HepG2 (cell line): ENCODE results near the gene EPB42. TPM values are rescaled to one million over a fixed set of nuclear protein-coding genes. Genes with fewer than 3 reads are reported as not detected.

ENCODE experiments used
- ELF3 ChIP-seq: IDR thresholded peaks from 2 replicates; pipeline ENCODE4 v1.6.1; 2016; ENCODE audit warnings: missing genetic modification reagents, missing compliant biosample characterization
- JUNB ChIP-seq: sonication (generic); formaldehyde crosslinking; IDR thresholded peaks from 2 replicates; pipeline ENCODE4 v1.8.0; 2022; ENCODE audit warnings: missing genetic modification reagents, mild to moderate bottlenecking, borderline replicate concordance
- PAWR ChIP-seq: sonication (generic); formaldehyde crosslinking; IDR thresholded peaks from 2 replicates; pipeline ENCODE4 v1.4.0; 2020; ENCODE audit warnings: missing genetic modification reagents, mild to moderate bottlenecking, borderline replicate concordance
- TBX2 ChIP-seq: sonication (generic); formaldehyde crosslinking; IDR thresholded peaks from 2 replicates; pipeline ENCODE4 v1.5.0; 2020; ENCODE audit warnings: missing genetic modification reagents, mild to moderate bottlenecking, borderline replicate concordance
- ZBTB42 ChIP-seq: sonication (generic); formaldehyde crosslinking; IDR thresholded peaks from 2 replicates; pipeline ENCODE4 v1.5.0; 2020; ENCODE audit warnings: mild to moderate bottlenecking, missing genetic modification reagents
- ZEB1 ChIP-seq: IDR thresholded peaks from 2 replicates; pipeline ENCODE4 v1.6.1; 2012; ENCODE audit warnings: mild to moderate bottlenecking, low read depth, inconsistent platforms; ENCODE audit not compliant: insufficient replicate concordance
- polyA plus RNA-seq, 8 experiments: library from polyadenylated mRNA; depleted of rRNA in 3 of 8; stranded (reverse) in 7 of 8; unstranded in 1 of 8; fragments of >200 nt; fragmentation: Illumina TruSeq in 4 of 8; extraction: Trizol in 4 of 8; gene quantifications; 2 replicates each; pipeline versions ENCODE4 v1.2.1 to v1.2.3, GENCODE V29; 2011 to 2016; ENCODE audit warnings: low read depth in 4 of 8, missing spikeins in 1 of 8, mixed read lengths in 1 of 8; ENCODE audit not compliant: insufficient read depth in 1 of 8
- total RNA-seq, 5 experiments: library from RNA; depleted of rRNA; stranded (reverse); fragments of >200 nt; fragmentation: Illumina TruSeq; extraction: Trizol; gene quantifications; 2 replicates each; pipeline ENCODE4 v1.2.3, GENCODE V29; 2016; ENCODE audit warnings: low read depth in 1 of 5
- TF ChIP-seq, protein P1 (sequence below): sonication (generic); formaldehyde crosslinking; IDR thresholded peaks from 2 replicates; pipeline ENCODE4 v1.9.0; 2021; ENCODE audit warnings: mild to moderate bottlenecking, missing genetic modification reagents
- TF ChIP-seq, protein P2 (sequence below): sonication (generic); formaldehyde crosslinking; conservative IDR thresholded peaks from 2 replicates; pipeline ENCODE4 v1.8.0; 2022; ENCODE audit warnings: low read depth, missing genetic modification reagents
- TF ChIP-seq, protein P3 (sequence below): sonication (generic); formaldehyde crosslinking; IDR thresholded peaks from 2 replicates; pipeline ENCODE4 v1.5.0; 2020; ENCODE audit warnings: mild to moderate bottlenecking, missing genetic modification reagents
- TF ChIP-seq, protein P4 (sequence below): sonication (generic); formaldehyde crosslinking; IDR thresholded peaks from 2 replicates; pipeline ENCODE4 v1.4.0; 2020; ENCODE audit warnings: missing genetic modification reagents
- TF ChIP-seq, protein P5 (sequence below): sonication (generic); formaldehyde crosslinking; IDR thresholded peaks from 2 replicates; pipeline ENCODE4 v1.5.0; 2020; ENCODE audit warnings: missing genetic modification reagents

The EPB42 gene
- total and polyA plus RNA-seq, 2 of the 13 experiments (the other 11 are each of a cell fraction or from before 2014, with no cell fraction given), result not detected

DNA sequence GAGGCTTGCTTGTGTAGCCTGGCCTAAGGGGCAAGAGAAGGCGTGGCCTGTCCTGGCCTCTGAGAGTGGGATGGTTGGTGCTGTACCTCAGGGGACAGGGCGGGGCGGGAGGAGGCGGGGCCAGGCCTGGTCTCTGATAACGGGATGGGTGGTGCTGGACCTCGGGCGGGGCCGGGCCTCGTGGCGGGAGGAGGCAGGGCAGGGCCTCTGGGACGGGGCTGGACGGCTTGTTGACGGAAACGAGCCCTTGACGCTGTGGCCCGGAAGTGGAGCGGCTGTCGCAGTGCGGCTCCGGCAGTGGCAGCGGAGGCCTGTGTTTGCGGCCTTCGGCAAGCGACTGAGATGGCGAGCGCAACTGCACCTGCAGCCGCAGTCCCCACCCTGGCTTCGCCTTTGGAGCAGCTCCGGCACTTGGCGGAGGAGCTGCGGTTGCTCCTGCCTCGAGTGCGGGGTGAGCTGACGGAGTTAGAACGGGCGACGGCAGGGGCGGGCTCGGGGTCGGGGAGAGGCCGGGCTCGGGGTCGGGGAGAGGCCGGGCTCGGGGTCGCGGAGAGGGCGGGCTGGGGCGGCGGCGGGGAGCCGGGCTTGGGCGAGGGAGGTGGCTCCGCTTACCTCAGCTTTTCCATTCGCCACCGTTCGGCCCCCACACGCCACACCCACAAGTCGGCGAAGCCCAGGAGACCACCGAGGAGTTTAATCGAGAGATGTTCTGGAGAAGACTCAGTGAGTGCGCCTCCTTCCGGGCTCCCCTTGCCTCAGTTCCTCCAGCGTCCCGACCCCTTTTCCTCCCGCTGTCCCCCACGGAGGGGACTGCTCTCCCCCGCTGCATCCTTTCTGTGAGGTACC, 35.4 kb downstream of the EPB42 start, which contains the start of gene CCNDBP1 (continued):
- TF ChIP-seq TBX2 (CRISPR knock-in tag), result peak; percentile 84; the same call in 1 of the 2 replicates
- TF ChIP-seq JUNB (CRISPR knock-in tag), result no peak
- TF ChIP-seq ZBTB42 (CRISPR knock-in tag), result no peak
- TF ChIP-seq, protein P1, sequence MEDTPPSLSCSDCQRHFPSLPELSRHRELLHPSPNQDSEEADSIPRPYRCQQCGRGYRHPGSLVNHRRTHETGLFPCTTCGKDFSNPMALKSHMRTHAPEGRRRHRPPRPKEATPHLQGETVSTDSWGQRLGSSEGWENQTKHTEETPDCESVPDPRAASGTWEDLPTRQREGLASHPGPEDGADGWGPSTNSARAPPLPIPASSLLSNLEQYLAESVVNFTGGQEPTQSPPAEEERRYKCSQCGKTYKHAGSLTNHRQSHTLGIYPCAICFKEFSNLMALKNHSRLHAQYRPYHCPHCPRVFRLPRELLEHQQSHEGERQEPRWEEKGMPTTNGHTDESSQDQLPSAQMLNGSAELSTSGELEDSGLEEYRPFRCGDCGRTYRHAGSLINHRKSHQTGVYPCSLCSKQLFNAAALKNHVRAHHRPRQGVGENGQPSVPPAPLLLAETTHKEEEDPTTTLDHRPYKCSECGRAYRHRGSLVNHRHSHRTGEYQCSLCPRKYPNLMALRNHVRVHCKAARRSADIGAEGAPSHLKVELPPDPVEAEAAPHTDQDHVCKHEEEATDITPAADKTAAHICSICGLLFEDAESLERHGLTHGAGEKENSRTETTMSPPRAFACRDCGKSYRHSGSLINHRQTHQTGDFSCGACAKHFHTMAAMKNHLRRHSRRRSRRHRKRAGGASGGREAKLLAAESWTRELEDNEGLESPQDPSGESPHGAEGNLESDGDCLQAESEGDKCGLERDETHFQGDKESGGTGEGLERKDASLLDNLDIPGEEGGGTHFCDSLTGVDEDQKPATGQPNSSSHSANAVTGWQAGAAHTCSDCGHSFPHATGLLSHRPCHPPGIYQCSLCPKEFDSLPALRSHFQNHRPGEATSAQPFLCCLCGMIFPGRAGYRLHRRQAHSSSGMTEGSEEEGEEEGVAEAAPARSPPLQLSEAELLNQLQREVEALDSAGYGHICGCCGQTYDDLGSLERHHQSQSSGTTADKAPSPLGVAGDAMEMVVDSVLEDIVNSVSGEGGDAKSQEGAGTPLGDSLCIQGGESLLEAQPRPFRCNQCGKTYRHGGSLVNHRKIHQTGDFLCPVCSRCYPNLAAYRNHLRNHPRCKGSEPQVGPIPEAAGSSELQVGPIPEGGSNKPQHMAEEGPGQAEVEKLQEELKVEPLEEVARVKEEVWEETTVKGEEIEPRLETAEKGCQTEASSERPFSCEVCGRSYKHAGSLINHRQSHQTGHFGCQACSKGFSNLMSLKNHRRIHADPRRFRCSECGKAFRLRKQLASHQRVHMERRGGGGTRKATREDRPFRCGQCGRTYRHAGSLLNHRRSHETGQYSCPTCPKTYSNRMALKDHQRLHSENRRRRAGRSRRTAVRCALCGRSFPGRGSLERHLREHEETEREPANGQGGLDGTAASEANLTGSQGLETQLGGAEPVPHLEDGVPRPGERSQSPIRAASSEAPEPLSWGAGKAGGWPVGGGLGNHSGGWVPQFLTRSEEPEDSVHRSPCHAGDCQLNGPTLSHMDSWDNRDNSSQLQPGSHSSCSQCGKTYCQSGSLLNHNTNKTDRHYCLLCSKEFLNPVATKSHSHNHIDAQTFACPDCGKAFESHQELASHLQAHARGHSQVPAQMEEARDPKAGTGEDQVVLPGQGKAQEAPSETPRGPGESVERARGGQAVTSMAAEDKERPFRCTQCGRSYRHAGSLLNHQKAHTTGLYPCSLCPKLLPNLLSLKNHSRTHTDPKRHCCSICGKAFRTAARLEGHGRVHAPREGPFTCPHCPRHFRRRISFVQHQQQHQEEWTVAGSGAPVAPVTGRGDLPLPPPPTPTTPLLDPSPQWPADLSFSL (CRISPR knock-in tag), result no peak
- TF ChIP-seq, protein P2, sequence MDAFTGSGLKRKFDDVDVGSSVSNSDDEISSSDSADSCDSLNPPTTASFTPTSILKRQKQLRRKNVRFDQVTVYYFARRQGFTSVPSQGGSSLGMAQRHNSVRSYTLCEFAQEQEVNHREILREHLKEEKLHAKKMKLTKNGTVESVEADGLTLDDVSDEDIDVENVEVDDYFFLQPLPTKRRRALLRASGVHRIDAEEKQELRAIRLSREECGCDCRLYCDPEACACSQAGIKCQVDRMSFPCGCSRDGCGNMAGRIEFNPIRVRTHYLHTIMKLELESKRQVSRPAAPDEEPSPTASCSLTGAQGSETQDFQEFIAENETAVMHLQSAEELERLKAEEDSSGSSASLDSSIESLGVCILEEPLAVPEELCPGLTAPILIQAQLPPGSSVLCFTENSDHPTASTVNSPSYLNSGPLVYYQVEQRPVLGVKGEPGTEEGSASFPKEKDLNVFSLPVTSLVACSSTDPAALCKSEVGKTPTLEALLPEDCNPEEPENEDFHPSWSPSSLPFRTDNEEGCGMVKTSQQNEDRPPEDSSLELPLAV (CRISPR knock-in tag), result no peak
- no peak for TF ChIP-seq ZEB1
- TF ChIP-seq, protein P3, sequence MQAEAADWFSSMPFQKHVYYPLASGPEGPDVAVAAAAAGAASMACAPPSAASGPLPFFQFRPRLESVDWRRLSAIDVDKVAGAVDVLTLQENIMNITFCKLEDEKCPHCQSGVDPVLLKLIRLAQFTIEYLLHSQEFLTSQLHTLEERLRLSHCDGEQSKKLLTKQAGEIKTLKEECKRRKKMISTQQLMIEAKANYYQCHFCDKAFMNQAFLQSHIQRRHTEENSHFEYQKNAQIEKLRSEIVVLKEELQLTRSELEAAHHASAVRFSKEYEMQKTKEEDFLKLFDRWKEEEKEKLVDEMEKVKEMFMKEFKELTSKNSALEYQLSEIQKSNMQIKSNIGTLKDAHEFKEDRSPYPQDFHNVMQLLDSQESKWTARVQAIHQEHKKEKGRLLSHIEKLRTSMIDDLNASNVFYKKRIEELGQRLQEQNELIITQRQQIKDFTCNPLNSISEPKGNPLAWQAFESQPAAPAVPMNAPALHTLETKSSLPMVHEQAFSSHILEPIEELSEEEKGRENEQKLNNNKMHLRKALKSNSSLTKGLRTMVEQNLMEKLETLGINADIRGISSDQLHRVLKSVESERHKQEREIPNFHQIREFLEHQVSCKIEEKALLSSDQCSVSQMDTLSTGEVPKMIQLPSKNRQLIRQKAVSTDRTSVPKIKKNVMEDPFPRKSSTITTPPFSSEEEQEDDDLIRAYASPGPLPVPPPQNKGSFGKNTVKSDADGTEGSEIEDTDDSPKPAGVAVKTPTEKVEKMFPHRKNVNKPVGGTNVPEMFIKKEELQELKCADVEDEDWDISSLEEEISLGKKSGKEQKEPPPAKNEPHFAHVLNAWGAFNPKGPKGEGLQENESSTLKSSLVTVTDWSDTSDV (CRISPR knock-in tag), result peak; percentile 35; the same call in 1 of the 2 replicates
- no peak for TF ChIP-seq PAWR (CRISPR knock-in tag)
- TF ChIP-seq, protein P4, sequence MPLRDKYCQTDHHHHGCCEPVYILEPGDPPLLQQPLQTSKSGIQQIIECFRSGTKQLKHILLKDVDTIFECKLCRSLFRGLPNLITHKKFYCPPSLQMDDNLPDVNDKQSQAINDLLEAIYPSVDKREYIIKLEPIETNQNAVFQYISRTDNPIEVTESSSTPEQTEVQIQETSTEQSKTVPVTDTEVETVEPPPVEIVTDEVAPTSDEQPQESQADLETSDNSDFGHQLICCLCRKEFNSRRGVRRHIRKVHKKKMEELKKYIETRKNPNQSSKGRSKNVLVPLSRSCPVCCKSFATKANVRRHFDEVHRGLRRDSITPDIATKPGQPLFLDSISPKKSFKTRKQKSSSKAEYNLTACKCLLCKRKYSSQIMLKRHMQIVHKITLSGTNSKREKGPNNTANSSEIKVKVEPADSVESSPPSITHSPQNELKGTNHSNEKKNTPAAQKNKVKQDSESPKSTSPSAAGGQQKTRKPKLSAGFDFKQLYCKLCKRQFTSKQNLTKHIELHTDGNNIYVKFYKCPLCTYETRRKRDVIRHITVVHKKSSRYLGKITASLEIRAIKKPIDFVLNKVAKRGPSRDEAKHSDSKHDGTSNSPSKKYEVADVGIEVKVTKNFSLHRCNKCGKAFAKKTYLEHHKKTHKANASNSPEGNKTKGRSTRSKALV (CRISPR knock-in tag), result no peak
- TF ChIP-seq, protein P5, sequence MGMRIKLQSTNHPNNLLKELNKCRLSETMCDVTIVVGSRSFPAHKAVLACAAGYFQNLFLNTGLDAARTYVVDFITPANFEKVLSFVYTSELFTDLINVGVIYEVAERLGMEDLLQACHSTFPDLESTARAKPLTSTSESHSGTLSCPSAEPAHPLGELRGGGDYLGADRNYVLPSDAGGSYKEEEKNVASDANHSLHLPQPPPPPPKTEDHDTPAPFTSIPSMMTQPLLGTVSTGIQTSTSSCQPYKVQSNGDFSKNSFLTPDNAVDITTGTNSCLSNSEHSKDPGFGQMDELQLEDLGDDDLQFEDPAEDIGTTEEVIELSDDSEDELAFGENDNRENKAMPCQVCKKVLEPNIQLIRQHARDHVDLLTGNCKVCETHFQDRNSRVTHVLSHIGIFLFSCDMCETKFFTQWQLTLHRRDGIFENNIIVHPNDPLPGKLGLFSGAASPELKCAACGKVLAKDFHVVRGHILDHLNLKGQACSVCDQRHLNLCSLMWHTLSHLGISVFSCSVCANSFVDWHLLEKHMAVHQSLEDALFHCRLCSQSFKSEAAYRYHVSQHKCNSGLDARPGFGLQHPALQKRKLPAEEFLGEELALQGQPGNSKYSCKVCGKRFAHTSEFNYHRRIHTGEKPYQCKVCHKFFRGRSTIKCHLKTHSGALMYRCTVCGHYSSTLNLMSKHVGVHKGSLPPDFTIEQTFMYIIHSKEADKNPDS (CRISPR knock-in tag), result no peak
- peak; percentile 81 for TF ChIP-seq ELF3
